Stimulated activated CD4-positive, alpha-beta T cell treated with anti-CD3 and anti-CD28 coated beads, TNF-alpha, amount 100 ng/mL, for 4 hours (primary cell): ENCODE results near the gene HHATL.
"Not testable (repeated sequence)": the region's sequence is repeated elsewhere in the genome, so short reads cannot be mapped to it uniquely, and the experiment has no call there.

Experiments used
- DNase-seq, 3 experiments: peaks; one replicate each; pipeline ENCODE4 v3.0.0-alpha.2; 2020; ENCODE audit warnings: low read depth in 3 of 3

The HHATL gene

GRCh38 chr3:42734263-42734860 lies 31.8 kb upstream of the HHATL start:
- no peak for DNase-seq

DNA sequence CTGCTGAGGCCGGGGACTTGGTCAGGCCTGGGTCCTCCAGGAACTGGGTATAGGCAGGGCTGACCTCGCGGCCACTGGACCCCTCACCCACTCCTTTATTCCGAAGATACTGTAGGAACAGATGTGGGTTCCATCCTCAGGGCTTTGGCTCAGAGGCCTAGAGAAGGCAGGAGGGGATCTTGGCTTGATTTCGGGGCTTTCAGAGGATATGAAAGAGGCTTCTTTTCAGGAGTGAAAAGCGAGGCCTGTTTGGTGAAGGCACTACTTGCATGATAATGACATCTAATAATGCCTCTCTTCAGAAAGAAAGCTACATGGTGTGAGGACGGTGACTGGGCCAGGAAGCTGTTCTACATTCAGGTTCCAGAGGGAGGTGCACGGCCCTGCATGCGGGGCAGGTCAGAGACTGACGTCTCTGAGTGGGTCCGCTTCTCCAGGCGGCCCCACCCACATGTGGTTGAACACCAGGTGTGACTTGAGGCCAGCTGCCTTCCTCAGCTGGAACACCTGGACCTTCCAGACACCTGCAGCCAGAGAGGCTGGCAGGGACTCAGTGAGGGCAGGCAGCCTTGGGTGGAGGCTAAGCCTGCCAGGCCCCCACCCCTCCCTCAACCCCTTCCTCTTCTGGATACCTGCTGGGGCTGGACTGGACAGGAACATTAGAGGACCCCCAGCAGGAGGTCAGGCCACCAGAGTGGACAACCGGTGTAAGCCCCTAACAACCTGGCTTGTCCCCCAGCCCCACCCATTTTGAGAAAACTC lies 31.1 kb upstream of the HHATL start:
- DNase-seq: no peak

DNA sequence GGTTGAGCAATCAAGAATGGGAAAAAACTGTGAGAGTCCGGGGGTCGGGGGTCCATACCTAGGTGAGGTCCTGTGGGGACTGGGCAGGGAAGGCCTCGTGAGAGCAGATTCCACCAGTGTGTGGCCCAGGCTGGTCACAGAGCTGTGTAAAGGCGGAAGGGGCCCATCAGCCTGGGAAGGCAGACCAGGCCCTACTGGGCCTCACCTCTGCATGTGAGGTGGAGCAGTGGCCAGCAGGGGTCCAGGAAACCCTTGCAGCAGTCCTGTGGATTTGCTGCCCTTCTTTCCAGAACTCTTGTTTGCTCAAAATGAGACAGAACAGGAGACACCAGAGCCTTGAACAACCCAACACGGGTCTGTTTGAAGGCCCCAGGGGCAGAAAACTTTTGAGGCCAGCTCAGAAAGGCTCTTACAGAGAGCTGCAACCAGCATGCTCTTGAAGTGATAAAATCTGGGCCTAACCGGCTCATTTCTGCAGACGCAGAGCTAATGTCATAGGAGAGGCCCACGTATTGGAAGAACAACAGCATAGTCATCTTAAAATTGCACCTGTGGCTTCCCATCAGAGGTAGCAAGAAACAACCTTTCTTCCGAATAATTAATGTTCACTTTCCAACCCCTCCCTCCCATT lies 30.3 kb upstream of the HHATL start:
- DNase-seq: no peak

DNA sequence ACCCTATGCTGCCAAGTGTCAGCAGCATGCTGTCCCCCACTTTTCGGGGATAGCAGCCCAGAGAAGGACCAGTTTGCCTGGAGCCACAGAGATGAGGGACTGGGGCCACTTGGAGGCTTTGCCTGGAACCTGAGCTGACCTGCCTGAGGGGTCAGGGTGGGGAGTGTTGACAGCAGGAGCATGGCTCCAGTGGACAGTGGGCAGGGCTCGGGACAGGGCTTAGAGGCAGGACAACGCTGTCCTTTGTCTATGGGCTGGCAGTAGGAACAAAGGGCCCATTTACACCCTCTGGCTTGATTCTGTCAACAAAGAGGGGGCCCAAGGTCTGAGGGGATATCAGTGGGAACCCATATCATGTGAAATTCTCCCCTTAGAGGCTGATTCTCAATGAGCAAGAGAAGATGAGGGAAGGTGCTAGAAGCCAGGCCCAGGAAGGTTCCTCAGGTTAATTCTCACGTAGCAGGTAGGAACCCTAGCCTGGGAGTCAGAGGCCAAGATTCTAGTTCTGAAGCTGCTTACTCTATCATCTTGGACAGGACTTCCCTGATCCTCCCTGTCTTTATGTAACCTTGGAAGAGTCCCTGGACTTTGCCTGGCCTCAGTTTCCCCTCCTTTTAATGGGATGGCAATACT lies 29.7 kb upstream of the HHATL start:
- no peak for DNase-seq

GRCh38 chr3:42731476-42732195 lies 29.0 kb upstream of the HHATL start:
- DNase-seq: no peak

GRCh38 chr3:42730706-42731420 lies 28.3 kb upstream of the HHATL start:
- no peak for DNase-seq

DNA sequence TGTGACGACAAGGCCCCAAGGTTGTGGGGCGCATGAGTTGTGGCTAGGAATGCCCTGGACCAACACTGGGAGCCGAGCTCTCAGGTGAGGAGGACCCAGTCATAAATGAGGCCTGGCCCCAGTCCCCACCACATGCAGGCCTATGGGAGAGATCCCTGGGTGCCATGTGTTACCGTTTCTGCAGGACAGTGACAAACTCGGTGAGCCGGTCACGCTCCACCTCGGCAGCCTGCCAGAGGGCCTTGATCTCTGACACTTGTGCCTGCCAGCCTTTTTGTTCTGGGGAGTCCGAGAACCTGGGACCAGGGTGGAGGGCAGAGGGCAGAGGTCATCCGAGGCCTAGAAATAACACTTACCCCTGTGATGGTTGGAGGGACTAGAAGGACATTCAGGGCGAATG lies 27.7 kb upstream of the HHATL start:
- no peak for DNase-seq

- DNase-seq: no peak
Measured at GRCh38 chr3:42729404-42730145, 27.0 kb upstream of the HHATL start.

DNA sequence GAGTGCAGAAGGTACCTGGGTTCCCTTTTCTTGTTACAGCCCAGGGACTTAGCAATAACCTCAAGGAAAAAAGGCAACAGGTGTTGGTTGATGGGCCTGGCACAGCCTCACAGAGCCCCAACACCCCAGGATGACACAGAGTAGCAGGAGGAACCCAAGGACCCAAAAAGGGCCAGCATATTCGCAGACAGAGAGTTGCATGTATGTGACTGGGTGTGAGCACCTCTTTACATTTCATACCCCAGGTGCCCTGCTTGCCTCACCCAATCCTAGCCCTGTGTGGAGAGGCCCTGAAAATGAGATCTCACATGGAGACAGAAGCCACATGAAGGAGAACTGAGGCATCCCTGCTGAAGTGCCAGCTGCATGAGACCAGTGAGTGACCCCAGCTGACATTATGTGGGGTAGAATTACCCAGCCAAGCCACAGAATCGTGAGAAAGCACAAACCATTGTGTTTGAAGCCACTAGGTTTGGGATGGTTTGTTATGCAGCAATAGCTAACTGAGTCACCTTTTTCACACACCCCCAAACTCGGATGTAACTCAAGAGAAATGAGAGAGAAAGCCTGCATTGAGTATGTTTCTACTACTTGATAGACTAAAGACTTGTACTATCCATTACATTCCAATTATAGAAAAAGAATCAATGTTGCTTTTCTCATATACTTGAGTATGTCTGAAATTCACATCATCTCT lies 26.2 kb upstream of the HHATL start:
- DNase-seq: no peak

GRCh38 chr3:42728056-42728455 lies 25.5 kb upstream of the HHATL start:
- DNase-seq: no peak

DNA sequence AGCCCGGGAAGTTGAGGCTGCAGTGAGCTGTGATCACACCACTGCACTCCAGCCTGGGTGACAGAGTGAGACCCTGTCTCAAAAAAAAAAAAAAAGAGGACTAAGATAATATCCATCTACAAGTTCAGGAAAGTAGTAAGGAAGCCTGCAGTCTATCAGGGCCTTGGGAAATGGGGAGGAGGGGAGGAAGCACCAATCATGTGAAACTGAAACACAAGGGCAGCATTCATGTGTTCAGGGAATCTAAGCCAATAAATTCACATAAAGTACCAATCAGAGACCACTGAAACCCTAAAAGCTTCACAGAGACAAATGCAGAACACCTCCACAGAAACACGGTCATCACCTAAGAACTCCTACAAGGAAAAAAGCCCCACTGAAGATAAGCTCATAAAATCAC lies 22.9 kb upstream of the HHATL start:
- DNase-seq: no peak

- DNase-seq: no peak
Measured at GRCh38 chr3:42723219-42723618, 20.6 kb upstream of the HHATL start.

DNA sequence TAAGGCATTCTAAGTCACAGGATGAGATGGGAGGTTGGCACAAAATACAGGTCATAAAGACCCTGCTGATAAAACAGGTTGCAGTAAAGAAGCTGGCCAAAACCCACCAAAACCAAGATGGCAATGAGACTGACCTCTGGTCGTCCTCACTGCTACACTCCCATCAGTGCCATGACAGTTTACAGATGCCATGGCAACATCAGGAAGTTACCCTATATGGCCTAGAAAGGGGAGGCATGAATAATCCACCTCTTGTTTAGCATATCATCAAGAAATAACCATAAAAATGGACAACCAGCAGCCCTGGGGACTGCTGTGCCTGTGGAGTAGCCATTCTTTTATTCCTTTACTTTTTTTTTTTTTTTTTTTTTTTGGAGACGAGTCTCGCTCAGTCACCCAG lies 19.8 kb upstream of the HHATL start:
- DNase-seq: not testable (repeated sequence)

DNA sequence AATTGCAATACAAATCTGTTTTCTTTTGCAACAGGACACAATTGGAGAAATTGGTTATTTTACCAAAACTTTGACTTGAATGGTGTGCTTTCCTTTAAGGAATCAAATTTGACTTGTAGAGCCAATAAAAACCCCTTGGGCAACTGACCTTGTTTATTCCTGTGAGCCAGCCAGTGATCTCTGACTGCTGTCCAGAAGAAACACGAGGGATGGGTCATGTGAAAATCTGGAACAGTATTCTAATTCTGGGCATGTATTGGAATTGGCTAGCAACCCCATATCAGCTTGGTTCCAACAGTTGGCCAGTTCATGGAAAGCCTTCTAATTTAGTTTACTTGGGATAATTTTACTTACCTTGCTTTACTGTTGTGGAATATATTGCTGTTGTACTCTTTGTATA lies 19.1 kb upstream of the HHATL start:
- no peak for DNase-seq

GRCh38 chr3:42720126-42720525 lies 17.5 kb upstream of the HHATL start:
- no peak for DNase-seq

- no peak for DNase-seq
Measured at GRCh38 chr3:42719002-42719401, 16.4 kb upstream of the HHATL start.

DNA sequence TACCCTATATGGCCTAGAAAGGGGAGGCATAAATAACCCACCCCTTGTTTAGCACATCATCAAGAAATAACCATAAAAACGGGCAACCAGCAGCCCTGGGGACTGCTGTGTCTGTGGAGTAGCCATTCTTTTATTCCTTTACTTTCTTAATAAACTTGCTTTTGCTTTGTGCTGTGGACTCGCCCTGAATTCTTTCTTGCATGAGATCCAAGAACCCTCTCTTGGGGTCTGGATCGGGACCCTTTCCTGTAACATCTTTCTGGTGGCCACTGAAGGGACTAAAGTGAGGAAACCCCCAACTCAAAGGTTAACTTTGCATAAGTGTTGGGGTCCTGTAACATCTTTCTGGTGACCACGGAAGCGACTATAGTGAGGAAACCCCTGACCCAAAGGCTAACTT lies 15.7 kb upstream of the HHATL start:
- no peak for DNase-seq

DNA sequence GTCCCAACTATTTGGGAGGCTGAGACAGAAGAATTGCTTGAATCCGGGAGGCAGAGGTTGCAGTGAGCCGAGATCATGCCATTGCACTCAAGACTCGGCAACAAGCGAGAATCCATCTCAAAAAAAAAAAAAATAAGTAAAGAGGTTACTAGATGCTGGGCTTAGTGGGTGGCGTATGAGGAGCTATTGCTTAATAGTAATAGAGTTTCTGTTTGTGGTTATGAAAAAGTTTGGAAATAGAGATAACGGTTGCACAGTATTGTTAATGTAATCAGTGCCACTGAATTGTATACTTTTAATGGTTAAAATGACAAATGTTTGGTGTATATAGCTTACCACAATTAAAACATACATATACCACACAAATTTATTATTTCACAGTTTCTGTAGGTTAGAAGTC lies 14.7 kb upstream of the HHATL start:
- no peak for DNase-seq

DNA sequence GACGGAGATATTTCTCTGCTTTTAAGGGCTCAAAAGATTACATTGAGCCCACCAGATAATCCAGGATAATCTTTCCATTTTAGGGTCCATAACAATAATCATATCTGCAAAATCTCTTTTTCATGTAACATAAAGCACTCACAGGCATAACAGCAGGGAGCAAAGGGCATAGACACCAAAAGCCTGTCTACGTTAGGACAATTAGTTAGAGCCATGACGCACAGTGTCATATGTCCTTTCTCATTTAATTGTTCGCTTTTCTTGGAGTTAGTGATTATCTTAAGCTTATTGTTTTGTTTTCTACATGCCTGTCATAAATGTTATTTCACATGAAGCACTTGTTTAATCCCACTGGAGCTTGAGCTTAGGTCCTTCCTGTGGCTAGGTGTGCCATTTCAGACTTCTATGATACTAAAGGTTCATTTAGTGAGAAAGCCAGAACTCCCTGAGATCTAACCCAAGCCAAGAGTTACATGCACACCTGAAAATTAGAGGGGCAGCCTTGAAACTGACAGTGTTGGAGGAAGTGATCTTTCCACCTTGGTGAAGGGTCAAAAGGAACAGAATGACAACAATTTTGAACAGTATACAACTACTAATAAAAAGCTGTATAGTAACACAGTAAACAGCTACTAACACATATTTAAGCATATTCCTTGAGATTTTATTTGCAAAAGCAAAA lies 11.7 kb upstream of the HHATL start:
- no peak for DNase-seq

DNA sequence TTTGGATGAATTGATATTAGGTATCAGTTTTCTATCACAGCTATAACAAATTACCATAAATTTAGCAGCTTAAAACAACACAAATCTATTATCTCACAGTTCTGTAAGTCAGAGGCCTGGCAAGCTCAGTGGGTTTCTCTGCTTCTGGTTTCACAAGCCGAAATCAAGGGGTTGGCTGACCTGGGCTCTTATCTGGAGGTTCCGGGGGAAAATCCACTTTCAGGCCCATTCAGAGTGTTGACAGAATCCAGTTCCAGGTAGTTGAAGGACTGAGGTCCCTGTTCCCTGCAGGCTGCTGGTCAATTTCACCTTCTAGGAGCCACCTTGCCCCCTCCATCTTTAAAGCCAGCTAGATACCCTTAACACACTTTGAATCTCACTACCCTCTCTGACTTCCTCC lies 11.1 kb upstream of the HHATL start:
- DNase-seq: no peak
